Mesenchymal stem cell (in vitro differentiated cells and primary cell): ENCODE measurements around the gene ZIC2.

Source experiments
- DNase-seq: peaks from one replicate; pipeline ENCODE4 v3.0.0-alpha.2; 2013
- H2AFZ ChIP-seq: one replicate; pipeline ENCODE4 v1.6.1; 2013; ENCODE audit warnings: low read depth, mild to moderate bottlenecking, control low read depth, inconsistent platforms, low read length, moderate library complexity
- H2AK5ac ChIP-seq: 2 replicates; pipeline ENCODE4 v1.6.1; 2013; ENCODE audit warnings: low read length, moderate library complexity, mild to moderate bottlenecking, inconsistent platforms; ENCODE audit not compliant: severe bottlenecking
- H2BK120ac ChIP-seq: one replicate; pipeline ENCODE4 v1.6.1; 2013; ENCODE audit warnings: low read depth, mild to moderate bottlenecking, inconsistent platforms, low read length, moderate library complexity
- H2BK12ac ChIP-seq, 2 experiments: one replicate each; pipeline ENCODE4 v1.6.1; 2013; ENCODE audit warnings: inconsistent platforms in 2 of 2, low read length in 2 of 2, mild to moderate bottlenecking in 2 of 2, moderate library complexity in 2 of 2, control low read depth in 1 of 2
- H2BK15ac ChIP-seq: one replicate; pipeline ENCODE4 v1.6.1; 2013; ENCODE audit warnings: mild to moderate bottlenecking, low read depth, inconsistent platforms; ENCODE audit not compliant: poor library complexity, severe bottlenecking
- H2BK5ac ChIP-seq: 2 replicates; pipeline ENCODE4 v1.6.1; 2013; ENCODE audit warnings: low read depth, mild to moderate bottlenecking, low read length, control low read depth, inconsistent platforms; ENCODE audit not compliant: poor library complexity, severe bottlenecking
- H3K14ac ChIP-seq, 2 experiments: one replicate each; pipeline ENCODE4 v1.6.1; 2013; ENCODE audit warnings: inconsistent platforms in 2 of 2, low read length in 2 of 2, control low read depth in 1 of 2, mild to moderate bottlenecking in 1 of 2, moderate library complexity in 1 of 2
- H3K18ac ChIP-seq, 2 experiments: one replicate each; pipeline ENCODE4 v1.6.1; 2013; ENCODE audit warnings: inconsistent platforms in 2 of 2, low read length in 2 of 2, control low read depth in 1 of 2, low read depth in 1 of 2, mild to moderate bottlenecking in 1 of 2
- H3K23ac ChIP-seq, 2 experiments: one replicate each; pipeline ENCODE4 v1.6.1; 2013; ENCODE audit warnings: inconsistent platforms in 2 of 2, low read length in 2 of 2, mild to moderate bottlenecking in 2 of 2, moderate library complexity in 2 of 2, control low read depth in 1 of 2
- H3K27ac ChIP-seq: 2 replicates; pipeline ENCODE4 v1.5.1; 2013; ENCODE audit warnings: mild to moderate bottlenecking, moderate library complexity, low read length, control low read depth, inconsistent platforms; ENCODE audit not compliant: poor library complexity, severe bottlenecking
- H3K27me3 ChIP-seq, 2 experiments: 2 replicates each; pipeline versions ENCODE4 v1.6.1 to v1.7.0; 2013; ENCODE audit warnings: low read length in 2 of 2, mild to moderate bottlenecking in 2 of 2, moderate library complexity in 2 of 2, control low read depth in 1 of 2, inconsistent platforms in 1 of 2; ENCODE audit not compliant: control insufficient read depth in 1 of 2, insufficient read depth in 1 of 2
- H3K36me3 ChIP-seq, 2 experiments: 2 replicates each; pipeline versions ENCODE4 v1.6.1 to v1.7.0; 2013; ENCODE audit warnings: low read length in 2 of 2, control low read depth in 1 of 2, inconsistent platforms in 1 of 2, low read depth in 1 of 2, mild to moderate bottlenecking in 1 of 2; ENCODE audit not compliant: insufficient read depth in 2 of 2, control insufficient read depth in 1 of 2
- H3K4ac ChIP-seq, 2 experiments: one replicate each; pipeline ENCODE4 v1.6.1; 2013; ENCODE audit warnings: inconsistent platforms in 2 of 2, low read length in 2 of 2, mild to moderate bottlenecking in 2 of 2, moderate library complexity in 2 of 2, control low read depth in 1 of 2, low read depth in 1 of 2
- H3K4me1 ChIP-seq: 2 replicates; pipeline ENCODE4 v1.6.1; 2013; ENCODE audit warnings: low read depth, low read length, control low read depth; ENCODE audit not compliant: control insufficient read depth, insufficient read depth
- H3K4me2 ChIP-seq: 2 replicates; pipeline ENCODE4 v1.6.1; 2013; ENCODE audit warnings: low read length, mild to moderate bottlenecking, inconsistent platforms; ENCODE audit not compliant: poor library complexity, severe bottlenecking
- H3K4me3 ChIP-seq, 2 experiments: 2 replicates each; pipeline versions ENCODE4 v1.5.1 to v1.7.0; 2013; ENCODE audit warnings: low read length in 2 of 2, mild to moderate bottlenecking in 2 of 2, control low read depth in 1 of 2, low read depth in 1 of 2; ENCODE audit not compliant: insufficient read depth in 1 of 2
- H3K79me1 ChIP-seq: replicated peaks from 2 replicates; pipeline ENCODE4 v1.6.1; 2013; ENCODE audit warnings: mild to moderate bottlenecking, control low read depth, low read length, inconsistent platforms; ENCODE audit not compliant: poor library complexity, severe bottlenecking
- H3K9ac ChIP-seq: 2 replicates; pipeline ENCODE4 v1.7.0; 2013; ENCODE audit warnings: mild to moderate bottlenecking, low read length, moderate library complexity
- H3K9me3 ChIP-seq: 2 replicates; pipeline ENCODE4 v1.7.0; 2013; ENCODE audit warnings: mild to moderate bottlenecking, low read length; ENCODE audit not compliant: control insufficient read depth
- H4K8ac ChIP-seq: one replicate; pipeline ENCODE4 v1.6.1; 2013; ENCODE audit warnings: inconsistent platforms, mild to moderate bottlenecking, low read length, moderate library complexity
- H4K91ac ChIP-seq: one replicate; pipeline ENCODE4 v1.6.1; 2013; ENCODE audit warnings: mild to moderate bottlenecking, low read length, inconsistent platforms
- WGBS: methylation state at CpG from one replicate; pipeline ENCODE4 v1.1.7; 2013; ENCODE audit warnings: mixed read lengths; 5-methylcytosine and 5-hydroxymethylcytosine counted together

The ZIC2 gene

DNA sequence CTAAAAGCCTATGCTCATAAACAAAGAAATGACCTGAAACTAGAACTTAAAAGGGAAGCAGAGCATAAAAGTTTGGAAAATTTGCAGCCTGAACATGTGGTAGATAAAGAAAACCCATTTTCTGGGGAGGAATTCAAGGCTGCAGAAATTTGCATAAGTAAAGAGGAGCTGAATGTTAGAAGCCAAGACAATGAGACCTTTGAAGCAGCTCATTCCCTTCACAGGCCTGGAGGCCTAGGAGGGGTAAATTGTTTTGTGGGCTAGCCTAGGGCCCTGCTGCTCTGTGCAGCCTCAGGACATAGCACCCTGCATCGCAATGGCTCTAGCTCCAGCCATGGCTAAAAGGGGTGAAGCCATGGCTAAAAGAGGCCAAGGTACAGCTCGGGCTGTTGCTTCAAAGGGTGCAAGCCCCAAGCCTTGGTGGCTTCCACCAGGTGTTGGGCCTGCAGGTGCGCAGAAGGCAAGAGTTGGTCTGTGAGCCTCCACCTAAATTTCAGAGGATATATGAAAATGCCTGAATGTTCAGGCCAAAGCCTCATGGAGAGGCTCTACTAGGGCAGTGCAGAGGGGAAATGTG, 38.3 kb downstream of the ZIC2 start:
- no peak overlapping the region for H3K9ac ChIP-seq
- H3K9me3 ChIP-seq = no peaks in the 10 kb centered on the region
- H3K14ac ChIP-seq = no peak overlapping the region
- peaks cover 0 to 5% of the 10 kb centered on the region in 2 experiments for H3K27me3 ChIP-seq
- no peak overlapping the region for H3K4me3 ChIP-seq
- H2BK5ac ChIP-seq = no peak overlapping the region
- H2BK120ac ChIP-seq = no peak overlapping the region
- WGBS = 83% methylated on average over 3 of the region's 3 CpGs
- no peak overlapping the region for H3K4ac ChIP-seq
- no peak overlapping the region for H3K18ac ChIP-seq
- H3K23ac ChIP-seq = no peak overlapping the region
- no peak overlapping the region for H2BK15ac ChIP-seq
- H3K79me1 ChIP-seq = no peaks in the 10 kb centered on the region
- H2AFZ ChIP-seq = no peak overlapping the region
- no peak overlapping the region for H4K91ac ChIP-seq
- no peak overlapping the region for H2AK5ac ChIP-seq
- H3K4me2 ChIP-seq = no peak overlapping the region
- H4K8ac ChIP-seq = no peak overlapping the region
- no peak overlapping the region for H3K27ac ChIP-seq
- H3K4me1 ChIP-seq = no peaks in the 10 kb centered on the region
- no peak for DNase-seq
- no peak overlapping the region for H2BK12ac ChIP-seq
- no peaks in the 10 kb centered on the region for H3K36me3 ChIP-seq

- no peaks in the 10 kb centered on the region for H3K4me1 ChIP-seq
- H3K4me2 ChIP-seq = no peak overlapping the region
- no peak overlapping the region for H4K91ac ChIP-seq
- no peak for DNase-seq
- H3K27me3 ChIP-seq = peaks cover 0 to 3% of the 10 kb centered on the region in 2 experiments
- H2AFZ ChIP-seq = no peak overlapping the region
- H3K14ac ChIP-seq = no peak overlapping the region
- H2BK120ac ChIP-seq = no peak overlapping the region
- H3K9me3 ChIP-seq = no peaks in the 10 kb centered on the region
- no peak overlapping the region for H3K18ac ChIP-seq
- no peak overlapping the region for H3K9ac ChIP-seq
- no peak overlapping the region for H4K8ac ChIP-seq
- H3K79me1 ChIP-seq = no peaks in the 10 kb centered on the region
- H2BK15ac ChIP-seq = no peak overlapping the region
- no peak overlapping the region for H2BK12ac ChIP-seq
- 93% methylated on average over 2 of the region's 3 CpGs for WGBS
- no peak overlapping the region for H3K23ac ChIP-seq
- no peaks in the 10 kb centered on the region for H3K36me3 ChIP-seq
- no peak overlapping the region for H2AK5ac ChIP-seq
- no peak overlapping the region for H2BK5ac ChIP-seq
- H3K4ac ChIP-seq = no peak overlapping the region
- no peak overlapping the region for H3K4me3 ChIP-seq
- H3K27ac ChIP-seq = no peak overlapping the region
Measured at GRCh38 chr13:100022798-100023197, 41.2 kb downstream of the ZIC2 start.

DNA sequence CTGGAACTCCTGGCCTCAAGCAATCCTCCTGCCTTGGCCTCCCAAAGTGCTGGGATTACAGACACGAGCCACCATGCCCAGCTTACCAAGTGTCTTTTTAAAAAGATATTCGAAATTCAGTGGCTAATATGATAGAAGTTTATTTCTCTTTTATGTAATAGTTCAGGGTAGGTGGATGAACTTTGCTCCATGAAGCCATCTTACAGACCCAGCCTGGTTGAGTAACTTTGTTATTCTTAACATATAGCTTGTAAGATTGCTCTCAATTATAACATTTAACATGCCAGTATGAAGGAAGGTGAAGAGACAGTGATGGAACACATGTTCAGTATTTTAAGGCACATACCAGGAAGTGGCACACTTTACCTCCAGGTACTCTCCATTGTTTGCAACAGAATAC, 42.4 kb downstream of the ZIC2 start:
- no peak overlapping the region for H3K4me2 ChIP-seq
- no peaks in the 10 kb centered on the region for H3K9me3 ChIP-seq
- no peaks in the 10 kb centered on the region for H3K4me1 ChIP-seq
- peaks cover 0 to 3% of the 10 kb centered on the region in 2 experiments for H3K27me3 ChIP-seq
- H2AFZ ChIP-seq = no peak overlapping the region
- no peak overlapping the region for H3K4me3 ChIP-seq
- no peak overlapping the region for H3K18ac ChIP-seq
- H3K36me3 ChIP-seq = no peaks in the 10 kb centered on the region
- H2AK5ac ChIP-seq = no peak overlapping the region
- no peak for DNase-seq
- no peak overlapping the region for H3K14ac ChIP-seq
- 100% methylated on average over 2 of the region's 2 CpGs for WGBS
- H2BK15ac ChIP-seq = no peak overlapping the region
- no peak overlapping the region for H2BK5ac ChIP-seq
- H3K9ac ChIP-seq = no peak overlapping the region
- H2BK120ac ChIP-seq = no peak overlapping the region
- no peaks in the 10 kb centered on the region for H3K79me1 ChIP-seq
- no peak overlapping the region for H3K23ac ChIP-seq
- no peak overlapping the region for H4K91ac ChIP-seq
- no peak overlapping the region for H2BK12ac ChIP-seq
- no peak overlapping the region for H3K4ac ChIP-seq
- H4K8ac ChIP-seq = no peak overlapping the region
- H3K27ac ChIP-seq = no peak overlapping the region

GRCh38 chr13:100029933-100030332, 48.3 kb downstream of the ZIC2 start:
- Histone ChIP-seq H3K23ac (no peak overlapping the region), H3K9ac (no peak overlapping the region), H3K4me3 (no peak overlapping the region), H3K14ac (no peak overlapping the region), H3K36me3 (no peaks in the 10 kb centered on the region), H3K4ac (no peak overlapping the region), H3K18ac (no peak overlapping the region), H2AK5ac (no peak overlapping the region), H2BK15ac (no peak overlapping the region), H2BK5ac (no peak overlapping the region), H4K91ac (no peak overlapping the region), H3K9me3 (no peaks in the 10 kb centered on the region), H2BK120ac (no peak overlapping the region), H2AFZ (no peak overlapping the region), H2BK12ac (no peak overlapping the region), H3K4me1 (no peaks in the 10 kb centered on the region), H3K4me2 (no peak overlapping the region), H3K79me1 (no peaks in the 10 kb centered on the region), H3K27ac (no peak overlapping the region), H3K27me3 (peaks cover 0 to 3% of the 10 kb centered on the region in 2 experiments), H4K8ac (no peak overlapping the region)
- DNase-seq = no peak
- 57% methylated on average over 1 of the region's 1 CpG for WGBS
